ENCODE data around the gene EEIG1. TPM values are rescaled to one million over a fixed set of nuclear protein-coding genes. Genes with fewer than 3 reads are reported as not detected.

EEIG1 gene
- total and polyA plus RNA-seq, 2 of the 4 experiments (the other 2 are of a cell fraction), result 1.1 to 23.2 TPM

- Histone ChIP-seq H3K9ac (ENCODE audit: low read depth, low read length) (no peak overlapping the region), H3K18ac (ENCODE audit: low read depth, low read length) (no peak overlapping the region), H3K27me3 (ENCODE audit: control insufficient read depth, insufficient read depth, low read length) (no peaks in the 10 kb centered on the region), H2AFZ (replicated peaks; ENCODE audit: low read length, poor library complexity) (no peak overlapping the region), H3K9me3 (ENCODE audit: control insufficient read depth, insufficient read depth, low read length) (no peaks in the 10 kb centered on the region), H2BK5ac (ENCODE audit: low read depth, low read length, poor library complexity, severe bottlenecking) (no peak overlapping the region), H3K23ac (ENCODE audit: low read depth, low read length) (0 out of 2 replicates have a peak overlapping the region, but pooled peaks have one; percentile 2), H3K79me1 (ENCODE audit: low read depth in 1 of 2, low read length in 2 of 2) (peaks cover 27 to 90% of the 10 kb centered on the region in 2 experiments), H4K91ac (ENCODE audit: insufficient read depth, low read depth, low read length) (no peak overlapping the region), H3K27ac (ENCODE audit: insufficient read depth, low read length) (no peak overlapping the region), H2BK20ac (ENCODE audit: low read depth, low read length) (no peak overlapping the region), H4K20me1 (ENCODE audit: insufficient read depth, low read length) (peaks cover 86% of the 10 kb centered on the region), H3K9me1 (ENCODE audit: insufficient read depth, low read length) (peaks cover 8% of the 10 kb centered on the region; the same call in 1 of the 2 replicates), H3K56ac (ENCODE audit: extremely low read depth, insufficient read depth, low read length) (no peak overlapping the region), H3K14ac (replicated peaks; ENCODE audit: low read depth, low read length) (no peak overlapping the region; the same call in 1 of the 2 replicates), H2BK120ac (ENCODE audit: low read depth, low read length) (no peak overlapping the region; the same call in 1 of the 2 replicates), H2AK9ac (replicated peaks; ENCODE audit: low read depth, low read length, poor library complexity) (peak overlapping the region; percentile 52), H2BK15ac (ENCODE audit: low read depth, low read length) (no peak overlapping the region), H3K4me1 (ENCODE audit: control insufficient read depth, insufficient read depth, low read length) (peaks cover 39% of the 10 kb centered on the region), H3K4ac (ENCODE audit: low read depth, low read length) (no peak overlapping the region), H4K8ac (ENCODE audit: low read depth in 2 of 2, low read length in 2 of 2) (no peak overlapping the region), H4K5ac (ENCODE audit: low read depth, low read length) (no peak overlapping the region), H3K4me2 (ENCODE audit: low read depth, low read length) (no peak overlapping the region), H3K4me3 (ENCODE audit: insufficient read depth, low read depth, low read length) (no peak overlapping the region), H3K36me3 (ENCODE audit: control insufficient read depth, insufficient read depth, low read length) (no peaks in the 10 kb centered on the region), H2AK5ac (ENCODE audit: low read depth, low read length) (peak overlapping the region; percentile 60)
- TF ChIP-seq SMC3 (IDR thresholded peaks at IDR 0.05; ENCODE audit: low read depth, low read length) (no peak), CTCF (conservative IDR thresholded peaks at IDR 0.05; ENCODE audit: low read depth, low read length) (no peak), BHLHE40 (IDR thresholded peaks at IDR 0.05; ENCODE audit: low read depth, low read length) (no peak), MXI1 (IDR thresholded peaks at IDR 0.05; ENCODE audit: borderline replicate concordance, low read depth, low read length) (no peak), NFE2L2 (IDR thresholded peaks at IDR 0.05; ENCODE audit: low read depth, low read length) (no peak), CHD1 (IDR thresholded peaks at IDR 0.05; ENCODE audit: low read depth, low read length) (no peak), USF2 (IDR thresholded peaks at IDR 0.05; ENCODE audit: low read depth, low read length) (no peak), RAD21 (IDR thresholded peaks at IDR 0.05; ENCODE audit: low read length) (no peak), MAFK (IDR thresholded peaks at IDR 0.05; ENCODE audit: low read depth, low read length) (no peak), RFX5 (IDR thresholded peaks at IDR 0.05; ENCODE audit: low read depth, low read length) (no peak), CEBPB (IDR thresholded peaks at IDR 0.05; ENCODE audit: low read depth, low read length) (no peak), MAZ (IDR thresholded peaks at IDR 0.05; ENCODE audit: borderline replicate concordance, low read depth, low read length) (no peak), FOS (IDR thresholded peaks at IDR 0.05; ENCODE audit: low read depth, low read length) (no peak), POLR2A (IDR thresholded peaks at IDR 0.05; ENCODE audit: low read depth, low read length) (no peak), ELK1 (IDR thresholded peaks at IDR 0.05; ENCODE audit: borderline replicate concordance, low read depth, low read length) (no peak), RCOR1 (IDR thresholded peaks at IDR 0.05; ENCODE audit: insufficient replicate concordance, low read length) (no peak)
- in situ Hi-C loops (cut with MboI; ENCODE audit: low sequenced_read_pairs), result no loop called here
- ATAC-seq (ENCODE audit: low read depth) (0 out of 2 replicates have a peak, but pooled peaks have one; percentile 7), DNase-seq (no peak)
- dilution Hi-C loops (cut with HindIII; ENCODE audit: low sequenced_read_pairs, unreplicated experiment), result no loop called here
- CTCF ChIA-PET, result no interaction called here
- intact Hi-C loops (cut with micrococcal nuclease), result no loop called here
- BruUV-seq (replicated peaks), result no TSS peak
- POLR2A ChIA-PET (ENCODE audit: unreplicated experiment), result interaction anchor here (0.6 kb wide), 1 partner anchor 103 kb away, joined by 3 read pairs; no protein-coding TSS in a partner anchor
- WGBS, 2 experiments (ENCODE audit: extremely low coverage in 2 of 2, insufficient read length in 1 of 2), result no CpG with 5 or more reads among the region's 10 CpGs
Observed at GRCh38 chr9:127974769-127975261, 6.0 kb downstream of the EEIG1 start.
